WI38 (cell line): ENCODE measurements around the gene ITGAD.

Source experiments
- H3K4me3 ChIP-seq: 2 replicates; pipeline ENCODE4 v1.5.1; 2011; ENCODE audit warnings: low read depth, mild to moderate bottlenecking, control low read depth, low read length
- TF ChIP-seq, protein P1 (sequence below): IDR thresholded peaks from 2 replicates; pipeline ENCODE4 v1.5.1; 2012; ENCODE audit warnings: low read depth, mild to moderate bottlenecking, control low read depth, low read length

The ITGAD gene

GRCh38 chr16:31409433-31409832, 16.3 kb downstream of the ITGAD start:
- no peak overlapping the region for H3K4me3 ChIP-seq
- TF ChIP-seq, protein P1, sequence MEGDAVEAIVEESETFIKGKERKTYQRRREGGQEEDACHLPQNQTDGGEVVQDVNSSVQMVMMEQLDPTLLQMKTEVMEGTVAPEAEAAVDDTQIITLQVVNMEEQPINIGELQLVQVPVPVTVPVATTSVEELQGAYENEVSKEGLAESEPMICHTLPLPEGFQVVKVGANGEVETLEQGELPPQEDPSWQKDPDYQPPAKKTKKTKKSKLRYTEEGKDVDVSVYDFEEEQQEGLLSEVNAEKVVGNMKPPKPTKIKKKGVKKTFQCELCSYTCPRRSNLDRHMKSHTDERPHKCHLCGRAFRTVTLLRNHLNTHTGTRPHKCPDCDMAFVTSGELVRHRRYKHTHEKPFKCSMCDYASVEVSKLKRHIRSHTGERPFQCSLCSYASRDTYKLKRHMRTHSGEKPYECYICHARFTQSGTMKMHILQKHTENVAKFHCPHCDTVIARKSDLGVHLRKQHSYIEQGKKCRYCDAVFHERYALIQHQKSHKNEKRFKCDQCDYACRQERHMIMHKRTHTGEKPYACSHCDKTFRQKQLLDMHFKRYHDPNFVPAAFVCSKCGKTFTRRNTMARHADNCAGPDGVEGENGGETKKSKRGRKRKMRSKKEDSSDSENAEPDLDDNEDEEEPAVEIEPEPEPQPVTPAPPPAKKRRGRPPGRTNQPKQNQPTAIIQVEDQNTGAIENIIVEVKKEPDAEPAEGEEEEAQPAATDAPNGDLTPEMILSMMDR, result no peak

DNA sequence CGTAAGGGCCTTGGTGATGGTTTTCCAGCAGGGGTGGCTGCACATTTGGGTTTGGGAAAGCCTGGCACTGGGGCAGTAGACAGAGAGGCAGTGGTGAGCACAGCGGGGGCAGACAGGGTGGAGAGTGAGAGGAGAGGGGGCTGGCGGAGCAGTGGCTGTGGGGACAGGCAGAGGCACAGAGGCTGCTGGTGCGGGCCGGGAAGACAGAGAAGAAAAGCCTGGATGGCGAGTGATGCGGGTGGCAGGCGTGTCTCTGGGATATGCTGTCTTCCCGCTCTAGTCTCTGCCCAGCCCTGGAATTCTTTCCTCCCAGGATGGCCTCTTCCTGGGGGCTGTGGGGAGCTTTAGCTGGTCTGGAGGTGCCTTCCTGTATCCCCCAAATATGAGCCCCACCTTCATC, 16.9 kb downstream of the ITGAD start:
- TF ChIP-seq, protein P1, result no peak
- no peak overlapping the region for H3K4me3 ChIP-seq

GRCh38 chr16:31411024-31411844, 18.1 kb downstream of the ITGAD start:
- H3K4me3 ChIP-seq, result no peak overlapping the region
- TF ChIP-seq, protein P1, result no peak

GRCh38 chr16:31412750-31413149, 19.6 kb downstream of the ITGAD start:
- TF ChIP-seq, protein P1, result no peak

DNA sequence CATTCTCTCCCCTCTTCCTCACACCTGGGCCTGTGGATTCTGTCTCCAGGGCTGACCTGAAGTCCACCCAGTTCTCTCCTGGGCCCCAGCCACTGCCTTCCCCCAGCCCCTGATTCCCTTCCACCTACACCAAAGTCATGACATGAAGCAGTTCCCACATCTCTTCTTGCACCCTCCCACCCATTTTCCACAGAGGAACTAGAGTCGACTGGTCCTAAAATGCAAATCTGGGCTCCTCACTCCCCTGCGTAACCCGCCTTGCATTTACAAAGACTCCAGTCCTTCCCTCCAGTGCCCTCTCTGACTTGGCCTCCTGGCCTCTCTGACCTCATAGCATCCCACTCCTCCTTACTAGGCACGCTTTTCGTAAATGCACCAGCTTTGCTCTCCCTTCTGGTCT, 20.2 kb downstream of the ITGAD start:
- TF ChIP-seq, protein P1, result no peak
- no peak overlapping the region for H3K4me3 ChIP-seq

More at GRCh38 chr16:31412750-31413149, 19.6 kb downstream of the ITGAD start:
- no peak overlapping the region for H3K4me3 ChIP-seq

DNA sequence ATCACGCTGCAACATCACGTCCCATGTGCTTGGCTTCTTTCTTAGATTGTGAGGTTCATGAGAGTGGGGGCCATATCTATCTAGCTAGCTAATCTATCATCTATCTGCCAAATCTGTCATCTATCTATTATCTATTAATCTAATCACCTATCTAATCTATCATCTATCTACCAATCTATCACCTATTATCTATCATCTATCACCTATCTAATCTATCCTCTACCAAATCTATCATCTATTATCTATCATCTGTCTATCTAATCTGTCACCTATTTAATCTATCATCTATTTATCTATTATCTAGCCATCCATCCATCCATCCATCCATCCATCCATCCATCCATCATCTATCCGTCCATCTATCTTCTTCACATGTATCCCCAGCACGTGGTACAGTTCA, 20.8 kb downstream of the ITGAD start:
- H3K4me3 ChIP-seq, result no peak overlapping the region
- TF ChIP-seq, protein P1, result no peak

GRCh38 chr16:31414706-31415105, 21.6 kb downstream of the ITGAD start:
- TF ChIP-seq, protein P1, result no peak
- H3K4me3 ChIP-seq, result no peak overlapping the region
